ENCODE data around the gene STXBP1. TPM values are rescaled to one million over a fixed set of nuclear protein-coding genes. Genes with fewer than 3 reads are reported as not detected.
A peak's percentile ranks its signal among the peaks of the same experiment; 100 is the strongest.

Gene STXBP1
- total RNA-seq, 1 donor from 2014 or later = 36.9 TPM

DNA sequence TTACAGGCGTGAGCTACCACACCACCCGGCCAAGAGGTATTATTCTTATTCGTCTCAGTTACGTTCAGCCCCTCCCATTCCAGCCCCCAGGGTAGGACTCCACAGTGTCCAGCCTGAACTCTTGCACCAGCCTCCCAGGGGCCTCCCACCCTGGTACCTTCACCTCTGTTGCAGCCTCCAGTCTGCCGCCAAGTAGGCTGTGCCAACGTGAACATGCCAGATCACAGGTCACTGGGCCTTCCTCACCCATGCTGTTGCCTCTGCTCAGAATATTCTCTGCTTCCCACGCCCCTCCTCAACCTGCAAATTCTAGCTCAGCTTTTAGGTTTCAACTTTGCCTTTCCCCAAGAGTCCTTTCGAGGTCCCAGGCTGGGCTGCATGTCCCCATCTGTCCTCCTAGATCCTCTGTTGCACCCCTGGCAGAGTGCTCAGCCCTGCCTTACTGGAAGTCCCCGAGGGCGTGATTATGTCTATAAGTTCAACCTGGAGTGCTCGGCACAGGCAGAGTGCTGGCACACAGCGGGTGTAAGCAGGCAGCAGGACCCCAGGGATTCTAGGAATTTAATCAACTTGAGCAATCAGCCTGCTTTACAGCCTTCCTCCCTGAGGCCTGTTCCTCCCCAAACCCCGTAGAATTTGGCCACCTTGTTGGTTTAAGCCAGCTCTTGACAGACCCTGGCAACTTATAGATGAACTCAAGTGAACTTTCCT lies 13.1 kb upstream of the STXBP1 start:
- no peak for DNase-seq
- Histone ChIP-seq H3K9me3 (replicated peaks) (no peaks in the 10 kb centered on the region), H3K27ac (replicated peaks) (no peak overlapping the region), H3K4me3 (no peak overlapping the region), H3K4me1 (no peaks in the 10 kb centered on the region), H3K27me3 (ENCODE audit: low read depth) (no peaks in the 10 kb centered on the region), H3K36me3 (no peaks in the 10 kb centered on the region)
- TF ChIP-seq, protein P1, sequence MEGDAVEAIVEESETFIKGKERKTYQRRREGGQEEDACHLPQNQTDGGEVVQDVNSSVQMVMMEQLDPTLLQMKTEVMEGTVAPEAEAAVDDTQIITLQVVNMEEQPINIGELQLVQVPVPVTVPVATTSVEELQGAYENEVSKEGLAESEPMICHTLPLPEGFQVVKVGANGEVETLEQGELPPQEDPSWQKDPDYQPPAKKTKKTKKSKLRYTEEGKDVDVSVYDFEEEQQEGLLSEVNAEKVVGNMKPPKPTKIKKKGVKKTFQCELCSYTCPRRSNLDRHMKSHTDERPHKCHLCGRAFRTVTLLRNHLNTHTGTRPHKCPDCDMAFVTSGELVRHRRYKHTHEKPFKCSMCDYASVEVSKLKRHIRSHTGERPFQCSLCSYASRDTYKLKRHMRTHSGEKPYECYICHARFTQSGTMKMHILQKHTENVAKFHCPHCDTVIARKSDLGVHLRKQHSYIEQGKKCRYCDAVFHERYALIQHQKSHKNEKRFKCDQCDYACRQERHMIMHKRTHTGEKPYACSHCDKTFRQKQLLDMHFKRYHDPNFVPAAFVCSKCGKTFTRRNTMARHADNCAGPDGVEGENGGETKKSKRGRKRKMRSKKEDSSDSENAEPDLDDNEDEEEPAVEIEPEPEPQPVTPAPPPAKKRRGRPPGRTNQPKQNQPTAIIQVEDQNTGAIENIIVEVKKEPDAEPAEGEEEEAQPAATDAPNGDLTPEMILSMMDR (IDR thresholded peaks at IDR 0.05; ENCODE audit: borderline replicate concordance) = no peak
- intact Hi-C loops (cut with micrococcal nuclease) = no loop called here

DNA sequence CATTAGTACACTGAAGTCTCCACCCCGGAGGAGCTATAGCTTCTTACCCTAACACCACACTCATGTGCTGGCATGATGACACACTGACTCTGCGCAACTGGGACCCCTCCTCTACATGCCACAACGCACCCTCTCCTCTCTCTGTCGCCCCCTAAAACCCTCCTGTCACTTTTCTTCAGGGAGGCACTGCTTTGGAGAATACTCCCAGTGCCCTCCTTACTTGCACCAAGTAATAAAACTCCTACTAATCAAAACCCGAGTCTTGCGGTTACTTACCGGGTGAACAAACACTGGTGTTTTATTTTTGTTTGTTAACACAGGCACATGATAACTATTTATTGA lies 12.6 kb upstream of the STXBP1 start:
- Histone ChIP-seq H3K27me3 (ENCODE audit: low read depth) (no peaks in the 10 kb centered on the region), H3K9me3 (replicated peaks) (no peaks in the 10 kb centered on the region), H3K4me3 (no peak overlapping the region), H3K27ac (replicated peaks) (no peak overlapping the region), H3K36me3 (no peaks in the 10 kb centered on the region), H3K4me1 (no peaks in the 10 kb centered on the region)
- TF ChIP-seq, protein P1 (IDR thresholded peaks at IDR 0.05; ENCODE audit: borderline replicate concordance) = no peak
- intact Hi-C loops (cut with micrococcal nuclease) = no loop called here
- no peak for DNase-seq

DNA sequence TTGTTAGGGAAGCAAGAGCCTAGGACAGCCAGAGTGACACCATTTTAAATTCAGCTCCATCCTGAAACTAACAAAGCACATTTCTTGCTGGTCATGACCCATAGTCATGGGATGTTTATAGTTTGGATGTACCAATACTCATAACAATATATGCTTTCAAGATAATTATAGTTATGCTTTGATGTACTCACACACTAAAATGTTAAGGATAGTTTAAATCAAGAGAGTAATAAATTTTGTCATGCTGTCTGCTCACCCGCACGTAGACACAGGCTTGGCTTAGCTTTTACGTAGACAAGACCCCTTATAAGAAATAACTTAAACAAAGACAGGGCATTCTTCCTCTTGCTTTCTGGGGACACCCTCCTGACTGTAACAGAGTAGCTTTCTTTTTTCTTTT lies 8.9 kb upstream of the STXBP1 start:
- Histone ChIP-seq H3K4me1 (peaks cover 16% of the 10 kb centered on the region), H3K36me3 (no peaks in the 10 kb centered on the region), H3K9me3 (replicated peaks) (no peaks in the 10 kb centered on the region), H3K27me3 (ENCODE audit: low read depth) (no peaks in the 10 kb centered on the region), H3K27ac (replicated peaks) (no peak overlapping the region), H3K4me3 (no peak overlapping the region)
- TF ChIP-seq, protein P1 (IDR thresholded peaks at IDR 0.05; ENCODE audit: borderline replicate concordance) = no peak
- no peak for DNase-seq
- intact Hi-C loops (cut with micrococcal nuclease) = no loop called here

DNA sequence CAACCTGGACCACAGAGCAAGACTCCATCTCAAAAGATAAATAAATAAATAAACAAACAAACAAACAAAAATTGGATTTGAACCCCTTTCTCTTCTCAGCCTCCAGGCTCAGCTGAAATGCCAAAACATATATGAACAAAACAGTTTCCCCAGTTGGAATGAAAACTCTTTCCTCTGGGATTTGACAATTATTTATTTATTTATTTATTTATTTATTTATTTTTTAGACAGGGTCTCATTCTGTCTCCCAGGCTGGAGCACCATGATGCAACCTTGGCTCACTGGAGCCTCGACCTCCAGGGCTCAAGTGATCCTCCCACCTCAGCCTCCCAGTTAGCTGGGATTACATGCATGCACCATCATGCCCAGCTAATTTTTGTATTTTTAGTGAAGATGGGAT lies 6.0 kb upstream of the STXBP1 start:
- H3K27me3 ChIP-seq (ENCODE audit: low read depth) = no peaks in the 10 kb centered on the region
- no peak overlapping the region for H3K4me3 ChIP-seq
- H3K27ac ChIP-seq (replicated peaks) = no peak overlapping the region
- peaks cover 24% of the 10 kb centered on the region for H3K4me1 ChIP-seq
- DNase-seq = no peak
- intact Hi-C loops (cut with micrococcal nuclease) = no loop called here
- TF ChIP-seq, protein P1 (IDR thresholded peaks at IDR 0.05; ENCODE audit: borderline replicate concordance) = no peak
- no peaks in the 10 kb centered on the region for H3K9me3 ChIP-seq (replicated peaks)
- H3K36me3 ChIP-seq = no peaks in the 10 kb centered on the region

DNA sequence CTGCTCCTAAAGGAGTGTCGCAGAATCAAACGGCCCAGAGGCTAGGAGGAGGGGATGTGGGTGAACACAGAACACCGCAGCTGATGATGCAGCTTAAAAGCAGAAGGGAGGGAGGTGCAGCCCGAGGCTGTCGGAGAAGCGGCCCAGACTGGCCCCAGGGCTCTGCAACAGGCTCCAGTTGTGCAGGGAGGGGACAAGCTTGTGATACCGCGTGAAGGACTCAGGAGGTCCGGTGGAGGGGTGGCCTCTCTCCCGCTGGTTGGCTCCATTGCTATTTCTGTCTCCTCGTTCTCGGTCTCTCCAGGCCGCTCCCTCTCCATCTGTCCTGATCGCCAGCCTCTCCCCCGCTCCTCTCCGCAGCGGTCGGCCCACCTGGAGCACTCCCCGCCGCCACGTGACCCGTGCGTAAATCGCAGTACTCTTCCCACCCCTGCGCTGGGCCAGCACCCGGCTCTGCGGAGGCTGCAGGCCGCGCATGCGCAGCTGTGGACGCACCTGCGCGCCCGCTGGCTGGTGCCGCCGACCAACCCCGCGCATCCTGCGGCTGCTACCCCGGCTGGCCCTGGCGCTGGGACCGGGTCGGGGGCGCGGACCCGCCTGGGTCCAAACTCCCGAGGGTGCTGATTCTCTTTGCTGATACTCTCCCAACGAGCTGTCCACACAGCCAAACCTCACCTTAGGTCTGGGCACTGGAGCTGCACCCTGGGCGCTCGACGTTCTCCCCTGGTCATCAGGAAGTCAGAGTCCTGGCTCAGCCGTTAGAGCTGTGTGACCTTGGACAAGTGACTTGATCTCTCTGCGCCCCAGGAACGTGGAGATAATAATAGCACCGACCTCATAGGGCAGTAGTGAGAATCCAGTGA lies 3.7 kb upstream of the STXBP1 start:
- Histone ChIP-seq H3K4me1 (peaks cover 39% of the 10 kb centered on the region), H3K4me3 (peak overlapping the region; percentile 67), H3K27ac (replicated peaks) (peak overlapping the region; percentile 87), H3K9me3 (replicated peaks) (no peaks in the 10 kb centered on the region), H3K36me3 (no peaks in the 10 kb centered on the region), H3K27me3 (ENCODE audit: low read depth) (no peaks in the 10 kb centered on the region)
- peak; percentile 78 for DNase-seq
- intact Hi-C loops (cut with micrococcal nuclease) = no loop called here
- TF ChIP-seq, protein P1 (IDR thresholded peaks at IDR 0.05; ENCODE audit: borderline replicate concordance) = no peak
